GM10266 (cell line): ENCODE data around the gene C19orf47.

ENCODE experiments used
- DNase-seq: peaks from one replicate; pipeline ENCODE4 v3.0.0; 2012; ENCODE audit errors: extremely low spot score
- CTCF ChIP-seq: IDR thresholded peaks from 2 replicates; pipeline ENCODE4 v1.5.1; 2012; ENCODE audit warnings: mild to moderate bottlenecking, low read depth; ENCODE audit not compliant: control insufficient read depth, insufficient read depth; ENCODE audit errors: missing control alignments

C19orf47 gene

GRCh38 chr19:40322951-40323615, 25.1 kb downstream of the C19orf47 start:
- DNase-seq = no peak
- TF ChIP-seq CTCF = no peak

GRCh38 chr19:40322271-40322610, 26.0 kb downstream of the C19orf47 start:
- no peak for DNase-seq
- no peak for TF ChIP-seq CTCF

- TF ChIP-seq CTCF = no peak
- DNase-seq = no peak
Observed at GRCh38 chr19:40321566-40322270, 26.5 kb downstream of the C19orf47 start.

DNA sequence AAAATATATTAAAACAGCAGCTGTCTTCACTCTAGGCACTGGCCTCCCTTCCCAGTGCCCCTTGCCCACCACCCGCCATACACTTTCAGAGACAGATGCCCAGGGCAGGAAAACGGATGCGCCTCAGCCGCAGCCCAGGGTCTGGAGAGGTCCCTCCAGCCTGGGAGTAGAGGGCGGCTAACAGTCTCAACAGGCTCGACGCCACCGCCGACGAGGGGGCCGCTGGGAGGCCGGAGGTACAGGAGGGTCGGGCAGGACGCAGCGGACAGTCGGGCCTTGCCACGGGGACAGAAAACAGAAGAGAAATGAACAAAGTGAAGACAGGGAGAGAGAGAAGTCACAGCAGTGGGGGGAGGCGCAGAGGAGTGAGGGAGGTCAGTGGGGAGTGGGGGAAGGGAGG, 27.1 kb downstream of the C19orf47 start:
- no peak for TF ChIP-seq CTCF
- DNase-seq = no peak

GRCh38 chr19:40320558-40320935, 27.6 kb downstream of the C19orf47 start:
- no peak for TF ChIP-seq CTCF
- DNase-seq = no peak

- TF ChIP-seq CTCF = no peak
- no peak for DNase-seq
Observed at GRCh38 chr19:40317338-40317737, 30.9 kb downstream of the C19orf47 start.

DNA sequence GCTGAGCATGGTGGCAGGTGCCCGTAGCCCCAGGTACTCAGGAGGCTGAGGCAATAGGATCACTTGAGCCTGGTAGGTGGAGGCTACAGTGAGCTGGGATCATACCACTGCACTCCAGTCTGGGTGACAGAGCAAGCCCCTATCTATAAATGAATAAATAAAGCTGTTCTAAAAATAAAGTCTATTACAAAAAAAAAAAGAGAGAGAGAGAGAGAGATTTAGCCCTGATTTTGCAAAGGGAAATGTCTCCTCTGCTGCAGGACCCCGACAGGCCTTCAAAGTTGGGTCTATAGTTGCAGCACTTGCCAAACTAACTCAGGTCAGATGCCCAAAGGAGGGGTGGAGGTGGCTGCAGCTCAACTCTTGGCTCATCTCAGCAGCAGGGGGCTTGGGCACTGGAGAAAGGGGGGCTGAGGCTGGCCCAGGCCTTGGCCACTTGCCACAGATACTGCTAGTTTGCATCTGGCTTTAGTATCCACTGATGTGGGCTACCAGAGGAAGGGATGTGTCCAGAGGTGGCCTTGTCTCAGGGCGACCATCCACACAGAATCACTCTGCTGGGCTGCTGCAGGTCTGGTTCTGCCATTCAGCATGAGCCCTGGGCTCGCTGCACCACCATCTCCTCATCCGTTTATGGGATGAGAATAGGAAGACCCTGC, 32.3 kb downstream of the C19orf47 start:
- TF ChIP-seq CTCF = no peak
- no peak for DNase-seq
